Chondrocyte (in vitro differentiated cells): ENCODE results near the gene ITSN1. TPM values are rescaled to one million over a fixed set of nuclear protein-coding genes. Genes with fewer than 3 reads are reported as not detected.

Source experiments
- DNase-seq: peaks from one replicate; pipeline ENCODE4 v3.0.0; 2021; ENCODE audit warnings: mixed read lengths, low spot score
- H3K27ac Mint-ChIP-seq: one replicate; pipeline ENCODE4 v1.8.0; 2021; ENCODE audit warnings: mild to moderate bottlenecking, moderate library complexity, mixed read lengths; ENCODE audit not compliant: unreplicated experiment
- H3K27me3 Mint-ChIP-seq: 2 replicates; pipeline ENCODE4 v1.8.0; 2021; ENCODE audit warnings: low read depth, mixed read lengths
- H3K36me3 Mint-ChIP-seq: 2 replicates; pipeline ENCODE4 v1.8.0; 2021; ENCODE audit warnings: low read depth, mixed read lengths
- H3K4me1 Mint-ChIP-seq: 2 replicates; pipeline ENCODE4 v1.8.0; 2021; ENCODE audit warnings: low read depth, mild to moderate bottlenecking, mixed read lengths
- H3K4me3 Mint-ChIP-seq: one replicate; pipeline ENCODE4 v1.8.0; 2021; ENCODE audit warnings: mild to moderate bottlenecking, moderate library complexity, mixed read lengths; ENCODE audit not compliant: unreplicated experiment
- H3K9me3 Mint-ChIP-seq: 2 replicates; pipeline ENCODE4 v1.8.0; 2021; ENCODE audit warnings: low read depth, mixed read lengths
- CTCF ChIP-seq: fragments of 200-600 bp; sonication (generic); IDR thresholded peaks from 2 replicates; pipeline ENCODE4 v1.5.0; 2021; ENCODE audit warnings: antibody characterized with exemption, mild to moderate bottlenecking, moderate library complexity
- total RNA-seq: library from RNA; stranded (reverse); gene quantifications from 3 replicates; pipeline ENCODE4 v1.2.1, GENCODE V29; 2021

ITSN1 gene
- total RNA-seq, 1 donor from 2014 or later = 29.8 TPM

- Mint-ChIP-seq H3K4me3 (no peak overlapping the region), H3K27me3 (no peaks in the 10 kb centered on the region), H3K4me1 (peaks cover 21% of the 10 kb centered on the region), H3K27ac (peak overlapping the region; percentile 42), H3K9me3 (no peaks in the 10 kb centered on the region), H3K36me3 (peaks cover 20% of the 10 kb centered on the region)
- no peak for DNase-seq
- TF ChIP-seq CTCF = no peak
Observed at GRCh38 chr21:33811167-33812010, 169.1 kb downstream of the ITSN1 start.

GRCh38 chr21:33813832-33814365 is 171.6 kb downstream of the ITSN1 start:
- no peak overlapping the region for H3K4me3 Mint-ChIP-seq
- TF ChIP-seq CTCF = no peak
- no peak for DNase-seq
- no peaks in the 10 kb centered on the region for H3K9me3 Mint-ChIP-seq
- H3K4me1 Mint-ChIP-seq = peaks cover 38% of the 10 kb centered on the region
- no peak overlapping the region for H3K27ac Mint-ChIP-seq
- no peaks in the 10 kb centered on the region for H3K27me3 Mint-ChIP-seq
- peaks cover 32% of the 10 kb centered on the region for H3K36me3 Mint-ChIP-seq

GRCh38 chr21:33815143-33815707 is 172.9 kb downstream of the ITSN1 start:
- peak overlapping the region; percentile 23 for H3K27ac Mint-ChIP-seq
- H3K36me3 Mint-ChIP-seq = peaks cover 34% of the 10 kb centered on the region
- H3K4me1 Mint-ChIP-seq = peaks cover 41% of the 10 kb centered on the region
- H3K27me3 Mint-ChIP-seq = no peaks in the 10 kb centered on the region
- DNase-seq = no peak
- H3K4me3 Mint-ChIP-seq = no peak overlapping the region
- no peak for TF ChIP-seq CTCF
- H3K9me3 Mint-ChIP-seq = no peaks in the 10 kb centered on the region

GRCh38 chr21:33816174-33816573 is 173.9 kb downstream of the ITSN1 start:
- Mint-ChIP-seq H3K27me3 (no peaks in the 10 kb centered on the region), H3K27ac (no peak overlapping the region), H3K4me1 (peaks cover 39% of the 10 kb centered on the region), H3K36me3 (peaks cover 38% of the 10 kb centered on the region), H3K4me3 (no peak overlapping the region), H3K9me3 (no peaks in the 10 kb centered on the region)
- no peak for TF ChIP-seq CTCF
- DNase-seq = no peak

- Mint-ChIP-seq H3K27ac (peak overlapping the region; percentile 73), H3K36me3 (peaks cover 39% of the 10 kb centered on the region), H3K4me3 (no peak overlapping the region), H3K9me3 (no peaks in the 10 kb centered on the region), H3K4me1 (peaks cover 37% of the 10 kb centered on the region), H3K27me3 (no peaks in the 10 kb centered on the region)
- DNase-seq = no peak
- TF ChIP-seq CTCF = no peak
Observed at GRCh38 chr21:33817138-33817537, 174.8 kb downstream of the ITSN1 start.
